Tibial nerve (tissue), 4 donors: Measurements from ENCODE around the gene ZCCHC24.

Experiments used
- EP300 ChIP-seq, 2 donors: sonication (generic); formaldehyde crosslinking; IDR thresholded peaks; one replicate each; pipeline ENCODE4 v1.6.1; 2017; ENCODE audit warnings: antibody characterized with exemption in 2 of 2, mild to moderate bottlenecking in 1 of 2
- POLR2A ChIP-seq, 2 donors: fragments of 450-650 bp; IDR thresholded peaks; one replicate each; pipeline ENCODE4 v1.6.1; 2017; ENCODE audit warnings: antibody characterized with exemption in 2 of 2, mild to moderate bottlenecking in 2 of 2, moderate library complexity in 2 of 2
- TF ChIP-seq, protein P1 (sequence below), 5 experiments: fragments of 200-600 bp in 3 of 5; fragments of 450-650 bp in 2 of 5; sonication (generic) in 3 of 5; IDR thresholded peaks; one replicate each; pipeline ENCODE4 v1.5.1; 2016 to 2019; ENCODE audit warnings: antibody characterized with exemption in 5 of 5, mild to moderate bottlenecking in 3 of 5, moderate library complexity in 2 of 5

DNA sequence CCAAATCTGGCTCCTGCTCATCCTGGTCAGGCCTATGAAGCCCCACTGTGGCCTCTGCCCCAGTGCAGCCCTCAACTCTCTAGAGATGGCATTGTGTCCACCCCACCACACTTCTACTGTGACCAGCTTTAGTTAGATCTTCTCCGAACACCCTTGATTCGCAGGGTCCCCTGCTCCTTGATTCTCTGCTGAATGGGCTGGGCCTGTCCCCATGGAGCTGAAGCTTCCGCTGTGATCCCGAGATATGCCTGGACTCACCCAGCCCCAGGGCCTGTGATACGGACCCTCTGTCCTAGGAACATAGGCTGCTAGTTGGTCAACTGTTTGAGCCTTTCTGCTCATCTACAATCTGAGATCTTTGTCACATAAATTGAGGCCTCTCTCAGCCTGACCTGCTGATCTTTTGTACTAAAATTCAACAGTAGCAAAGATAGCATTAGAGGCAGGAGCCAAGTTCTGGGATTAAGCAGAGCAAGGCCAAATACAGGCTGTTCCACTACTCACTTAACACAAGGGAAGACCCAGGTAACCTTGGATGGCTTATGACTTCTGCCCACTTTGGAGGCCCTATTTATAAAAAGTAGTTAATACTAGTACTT is 104.7 kb downstream of the ZCCHC24 start:
- TF ChIP-seq, protein P1, sequence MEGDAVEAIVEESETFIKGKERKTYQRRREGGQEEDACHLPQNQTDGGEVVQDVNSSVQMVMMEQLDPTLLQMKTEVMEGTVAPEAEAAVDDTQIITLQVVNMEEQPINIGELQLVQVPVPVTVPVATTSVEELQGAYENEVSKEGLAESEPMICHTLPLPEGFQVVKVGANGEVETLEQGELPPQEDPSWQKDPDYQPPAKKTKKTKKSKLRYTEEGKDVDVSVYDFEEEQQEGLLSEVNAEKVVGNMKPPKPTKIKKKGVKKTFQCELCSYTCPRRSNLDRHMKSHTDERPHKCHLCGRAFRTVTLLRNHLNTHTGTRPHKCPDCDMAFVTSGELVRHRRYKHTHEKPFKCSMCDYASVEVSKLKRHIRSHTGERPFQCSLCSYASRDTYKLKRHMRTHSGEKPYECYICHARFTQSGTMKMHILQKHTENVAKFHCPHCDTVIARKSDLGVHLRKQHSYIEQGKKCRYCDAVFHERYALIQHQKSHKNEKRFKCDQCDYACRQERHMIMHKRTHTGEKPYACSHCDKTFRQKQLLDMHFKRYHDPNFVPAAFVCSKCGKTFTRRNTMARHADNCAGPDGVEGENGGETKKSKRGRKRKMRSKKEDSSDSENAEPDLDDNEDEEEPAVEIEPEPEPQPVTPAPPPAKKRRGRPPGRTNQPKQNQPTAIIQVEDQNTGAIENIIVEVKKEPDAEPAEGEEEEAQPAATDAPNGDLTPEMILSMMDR (IDR thresholded peaks at IDR 0.05) = no peak
- TF ChIP-seq EP300 (IDR thresholded peaks at IDR 0.05) = peak in 1 of 2 donors; percentile 18
- TF ChIP-seq POLR2A (IDR thresholded peaks at IDR 0.05) = no peak
